K562 (cell line): Measurements from ENCODE around the gene MLLT6. TPM values are rescaled to one million over a fixed set of nuclear protein-coding genes. Genes with fewer than 3 reads are reported as not detected.

Source experiments
- ATF1 ChIP-seq, 2 experiments: fragments of 450-650 bp in 1 of 2; IDR thresholded peaks; 2 replicates each; pipeline ENCODE4 v1.6.1; 2016; ENCODE audit warnings: missing compliant biosample characterization in 1 of 2, missing genetic modification characterization in 1 of 2
- BRD9 ChIP-seq: fragments of 450-650 bp; IDR thresholded peaks from 2 replicates; pipeline ENCODE4 v1.6.1; 2018; ENCODE audit warnings: low read depth; ENCODE audit not compliant: partially characterized antibody
- CREM ChIP-seq: IDR thresholded peaks from 2 replicates; pipeline ENCODE4 v1.6.1; 2014; ENCODE audit warnings: antibody characterized with exemption, low read depth
- KDM1A ChIP-seq, 2 experiments: fragments of 450-650 bp; IDR thresholded peaks; 2 replicates each; pipeline ENCODE4 v1.6.1; 2016; ENCODE audit warnings: mild to moderate bottlenecking in 2 of 2
- NRF1 ChIP-seq, 2 experiments: fragments of 450-650 bp; IDR thresholded peaks in 1 of 2; conservative IDR thresholded peaks in 1 of 2; 2 replicates each; pipeline ENCODE4 v1.6.1; 2014; ENCODE audit warnings: mild to moderate bottlenecking in 2 of 2
- RBFOX2 ChIP-seq: fragments of 200-400 bp; formaldehyde crosslinking; IDR thresholded peaks from 2 replicates; pipeline ENCODE4 v1.6.1; 2017; ENCODE audit warnings: low read depth, mild to moderate bottlenecking, low read length, moderate library complexity
- SMC3 ChIP-seq: conservative IDR thresholded peaks from 2 replicates; pipeline ENCODE4 v1.6.1; 2011; ENCODE audit warnings: low read depth, low read length, improper control_type of control experiment; ENCODE audit not compliant: insufficient read depth
- TEAD4 ChIP-seq, 2 experiments: sonication (generic) in 1 of 2; formaldehyde crosslinking in 1 of 2; IDR thresholded peaks; 2 replicates each; pipeline versions ENCODE4 v1.6.1 to v1.8.0; 2012 to 2022; ENCODE audit warnings: borderline replicate concordance in 1 of 2, inconsistent platforms in 1 of 2, low read length in 1 of 2, mild to moderate bottlenecking in 1 of 2, missing genetic modification reagents in 1 of 2
- THAP7 ChIP-seq: fragments of 250-450 bp; sonication (Bioruptor Pico); IDR thresholded peaks from 2 replicates; pipeline ENCODE4 v1.5.0; 2021
- USF2 ChIP-seq: sonication (generic); formaldehyde crosslinking; IDR thresholded peaks from 2 replicates; pipeline ENCODE4 v1.5.0; 2020; ENCODE audit warnings: missing genetic modification reagents
- ZBTB7A ChIP-seq: IDR thresholded peaks from 2 replicates; pipeline ENCODE4 v1.6.1; 2011; ENCODE audit warnings: low read depth, mild to moderate bottlenecking, low read length, moderate library complexity, borderline replicate concordance; ENCODE audit not compliant: control insufficient read depth
- ZNF24 ChIP-seq: fragments of 450-650 bp; IDR thresholded peaks from 2 replicates; pipeline ENCODE4 v1.6.1; 2016
- polyA plus RNA-seq, 8 experiments: library from polyadenylated mRNA; depleted of rRNA in 4 of 8; stranded (reverse) in 5 of 8; unstranded in 3 of 8; fragments of >200 nt; fragmentation: Nextera tagmentation in 2 of 8; fragmentation: Illumina TruSeq in 1 of 8; extraction: Ambion mirVana in 2 of 8; extraction: Trizol in 1 of 8; gene quantifications; 2 replicates each; pipeline versions ENCODE4 v1.2.1 to v1.2.3, GENCODE V29; 2011 to 2014; ENCODE audit warnings: inconsistent platforms in 1 of 8, missing spikeins in 1 of 8
- total RNA-seq, 7 experiments: library from RNA; depleted of rRNA in 6 of 7; stranded (reverse); fragments of >200 nt in 6 of 7; fragmentation: Illumina TruSeq in 2 of 7; extraction: Trizol in 2 of 7; gene quantifications; 2 replicates each; pipeline versions ENCODE4 v1.2.1 to v1.2.3, GENCODE V29; 2011 to 2021; ENCODE audit warnings: low replicate concordance in 1 of 7
- TF ChIP-seq, protein P1 (sequence below), 2 experiments: fragments of 450-650 bp in 1 of 2; sonication (generic) in 1 of 2; formaldehyde crosslinking in 1 of 2; IDR thresholded peaks in 1 of 2; conservative IDR thresholded peaks in 1 of 2; 2 replicates each; pipeline versions ENCODE4 v1.6.1 to v1.8.1; 2016 to 2023; ENCODE audit warnings: mild to moderate bottlenecking in 2 of 2, moderate library complexity in 2 of 2, inconsistent platforms in 1 of 2, missing genetic modification reagents in 1 of 2
- TF ChIP-seq, protein P2 (sequence below): sonication (generic); formaldehyde crosslinking; IDR thresholded peaks from 2 replicates; pipeline ENCODE4 v1.8.0; 2022; ENCODE audit warnings: missing genetic modification reagents, mild to moderate bottlenecking, moderate library complexity, borderline replicate concordance
- TF ChIP-seq, protein P3 (sequence below), 2 experiments: IDR thresholded peaks; 2 replicates each; pipeline ENCODE4 v1.6.1; 2011; ENCODE audit warnings: borderline replicate concordance in 1 of 2, control low read depth in 1 of 2, low read depth in 1 of 2, low read length in 1 of 2, mild to moderate bottlenecking in 1 of 2, mixed read lengths in 1 of 2, moderate library complexity in 1 of 2; ENCODE audit not compliant: insufficient read depth in 1 of 2, insufficient read length in 1 of 2, poor library complexity in 1 of 2, severe bottlenecking in 1 of 2; ENCODE audit errors: extremely low read depth in 1 of 2
- TF ChIP-seq, protein P4 (sequence below): fragments of 200-800 bp; sonication (Bioruptor generic); IDR thresholded peaks from 2 replicates; pipeline ENCODE4 v1.6.1; 2017; ENCODE audit warnings: missing genetic modification characterization, missing compliant biosample characterization

MLLT6 gene
- total and polyA plus RNA-seq, 9 of the 15 experiments (the other 6 are each of a cell fraction or from before 2014, with no cell fraction given), result 3.1 to 71.7 (median 30.0) TPM

GRCh38 chr17:38674749-38675615 is 30.1 kb upstream of the MLLT6 start, which contains the start of gene EPOP (continued):
- TF ChIP-seq, protein P1, sequence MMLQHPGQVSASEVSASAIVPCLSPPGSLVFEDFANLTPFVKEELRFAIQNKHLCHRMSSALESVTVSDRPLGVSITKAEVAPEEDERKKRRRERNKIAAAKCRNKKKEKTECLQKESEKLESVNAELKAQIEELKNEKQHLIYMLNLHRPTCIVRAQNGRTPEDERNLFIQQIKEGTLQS (IDR thresholded peaks at IDR 0.05), result no peak
- TF ChIP-seq, protein P1 (CRISPR knock-in tag; conservative IDR thresholded peaks at IDR 0.05), result peak; percentile 36; the same call in 1 of the 2 replicates
- peak; percentile 77; the same call in 1 of the 2 replicates for TF ChIP-seq ZBTB7A
- TF ChIP-seq, protein P2, sequence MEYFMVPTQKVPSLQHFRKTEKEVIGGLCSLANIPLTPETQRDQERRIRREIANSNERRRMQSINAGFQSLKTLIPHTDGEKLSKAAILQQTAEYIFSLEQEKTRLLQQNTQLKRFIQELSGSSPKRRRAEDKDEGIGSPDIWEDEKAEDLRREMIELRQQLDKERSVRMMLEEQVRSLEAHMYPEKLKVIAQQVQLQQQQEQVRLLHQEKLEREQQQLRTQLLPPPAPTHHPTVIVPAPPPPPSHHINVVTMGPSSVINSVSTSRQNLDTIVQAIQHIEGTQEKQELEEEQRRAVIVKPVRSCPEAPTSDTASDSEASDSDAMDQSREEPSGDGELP (CRISPR knock-in tag), result peak; percentile 56; the same call in 1 of the 2 replicates
- TF ChIP-seq CREM, result peak; percentile 79
- no peak for TF ChIP-seq ATF1 (CRISPR knock-in tag; IDR thresholded peaks at IDR 0.05)
- TF ChIP-seq ATF1 (tag; IDR thresholded peaks at IDR 0.05), result peak; percentile 80
- TF ChIP-seq NRF1 (conservative IDR thresholded peaks at IDR 0.05 in 1 of 2, IDR thresholded peaks at IDR 0.05 in 1 of 2), result peak; percentile 84 to 85
- TF ChIP-seq, protein P3, sequence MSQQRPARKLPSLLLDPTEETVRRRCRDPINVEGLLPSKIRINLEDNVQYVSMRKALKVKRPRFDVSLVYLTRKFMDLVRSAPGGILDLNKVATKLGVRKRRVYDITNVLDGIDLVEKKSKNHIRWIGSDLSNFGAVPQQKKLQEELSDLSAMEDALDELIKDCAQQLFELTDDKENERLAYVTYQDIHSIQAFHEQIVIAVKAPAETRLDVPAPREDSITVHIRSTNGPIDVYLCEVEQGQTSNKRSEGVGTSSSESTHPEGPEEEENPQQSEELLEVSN (IDR thresholded peaks at IDR 0.05; ENCODE audit: borderline replicate concordance in 1 of 2, extremely low read depth in 1 of 2, insufficient read depth in 1 of 2, insufficient read length in 1 of 2, low read depth in 1 of 2, low read length in 1 of 2, poor library complexity in 1 of 2, severe bottlenecking in 1 of 2), result peak; percentile 98 to 100
- TF ChIP-seq SMC3, result no peak
- TF ChIP-seq, protein P4, sequence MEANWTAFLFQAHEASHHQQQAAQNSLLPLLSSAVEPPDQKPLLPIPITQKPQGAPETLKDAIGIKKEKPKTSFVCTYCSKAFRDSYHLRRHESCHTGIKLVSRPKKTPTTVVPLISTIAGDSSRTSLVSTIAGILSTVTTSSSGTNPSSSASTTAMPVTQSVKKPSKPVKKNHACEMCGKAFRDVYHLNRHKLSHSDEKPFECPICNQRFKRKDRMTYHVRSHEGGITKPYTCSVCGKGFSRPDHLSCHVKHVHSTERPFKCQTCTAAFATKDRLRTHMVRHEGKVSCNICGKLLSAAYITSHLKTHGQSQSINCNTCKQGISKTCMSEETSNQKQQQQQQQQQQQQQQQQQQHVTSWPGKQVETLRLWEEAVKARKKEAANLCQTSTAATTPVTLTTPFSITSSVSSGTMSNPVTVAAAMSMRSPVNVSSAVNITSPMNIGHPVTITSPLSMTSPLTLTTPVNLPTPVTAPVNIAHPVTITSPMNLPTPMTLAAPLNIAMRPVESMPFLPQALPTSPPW (CRISPR knock-in tag), result peak; percentile 63; the same call in 1 of the 2 replicates
- peak; percentile 3; the same call in 1 of the 2 replicates for TF ChIP-seq TEAD4 (IDR thresholded peaks at IDR 0.05; ENCODE audit: low read length)
- no peak for TF ChIP-seq TEAD4 (CRISPR knock-in tag; IDR thresholded peaks at IDR 0.05; ENCODE audit: borderline replicate concordance)
- TF ChIP-seq ZNF24, result peak; percentile 68
- no peak for TF ChIP-seq BRD9
- peak; percentile 45; the same call in 1 of the 2 replicates for TF ChIP-seq USF2 (CRISPR knock-in tag)
- TF ChIP-seq KDM1A (IDR thresholded peaks at IDR 0.05), result peak; percentile 71 to 85; a peak in 3 of 4 replicates
- no peak for TF ChIP-seq THAP7 (CRISPR knock-in tag)
- peak; percentile 88 for TF ChIP-seq RBFOX2
